Keratinocyte (primary cell): ENCODE data around the gene DOP1A.

ENCODE experiments used
- EZH2 ChIP-seq: IDR thresholded peaks from one replicate; pipeline ENCODE4 v1.6.1; 2012; ENCODE audit warnings: inconsistent platforms, mild to moderate bottlenecking, low read length, moderate library complexity
- TF ChIP-seq, protein P1 (sequence below), 3 experiments: IDR thresholded peaks in 1 of 3; conservative IDR thresholded peaks in 1 of 3; optimal IDR thresholded peaks in 1 of 3; 2 replicates in 2 of 3; 3 replicates in 1 of 3; pipeline versions ENCODE3 to v1.5.1; 2011; ENCODE audit warnings: low read length in 3 of 3, mild to moderate bottlenecking in 3 of 3, moderate library complexity in 2 of 3, control low read depth in 1 of 3, inconsistent platforms in 1 of 3; ENCODE audit not compliant: insufficient read depth in 2 of 3; ENCODE audit errors: extremely low read depth in 1 of 3

DNA sequence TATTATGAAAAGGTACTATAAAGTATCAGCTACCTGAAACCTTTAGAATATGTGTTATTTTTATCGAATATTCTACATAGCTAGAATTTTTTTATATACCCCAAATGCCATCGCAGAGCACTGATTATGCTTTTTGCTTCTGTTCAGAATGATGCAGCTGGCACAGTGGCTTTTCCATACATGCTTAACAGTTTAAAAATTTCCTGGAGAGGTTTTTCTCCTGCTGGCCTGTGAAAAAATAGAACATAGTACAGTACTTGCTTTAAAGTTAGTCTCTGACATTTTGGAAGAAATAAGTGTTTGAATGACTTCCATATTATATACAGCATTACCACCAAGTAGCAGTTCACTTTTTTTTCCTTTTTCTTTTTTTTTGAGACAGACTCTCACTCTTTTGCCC is 5.3 kb downstream of the DOP1A start:
- TF ChIP-seq, protein P1, sequence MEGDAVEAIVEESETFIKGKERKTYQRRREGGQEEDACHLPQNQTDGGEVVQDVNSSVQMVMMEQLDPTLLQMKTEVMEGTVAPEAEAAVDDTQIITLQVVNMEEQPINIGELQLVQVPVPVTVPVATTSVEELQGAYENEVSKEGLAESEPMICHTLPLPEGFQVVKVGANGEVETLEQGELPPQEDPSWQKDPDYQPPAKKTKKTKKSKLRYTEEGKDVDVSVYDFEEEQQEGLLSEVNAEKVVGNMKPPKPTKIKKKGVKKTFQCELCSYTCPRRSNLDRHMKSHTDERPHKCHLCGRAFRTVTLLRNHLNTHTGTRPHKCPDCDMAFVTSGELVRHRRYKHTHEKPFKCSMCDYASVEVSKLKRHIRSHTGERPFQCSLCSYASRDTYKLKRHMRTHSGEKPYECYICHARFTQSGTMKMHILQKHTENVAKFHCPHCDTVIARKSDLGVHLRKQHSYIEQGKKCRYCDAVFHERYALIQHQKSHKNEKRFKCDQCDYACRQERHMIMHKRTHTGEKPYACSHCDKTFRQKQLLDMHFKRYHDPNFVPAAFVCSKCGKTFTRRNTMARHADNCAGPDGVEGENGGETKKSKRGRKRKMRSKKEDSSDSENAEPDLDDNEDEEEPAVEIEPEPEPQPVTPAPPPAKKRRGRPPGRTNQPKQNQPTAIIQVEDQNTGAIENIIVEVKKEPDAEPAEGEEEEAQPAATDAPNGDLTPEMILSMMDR (optimal IDR thresholded peaks at IDR 0.05 in 1 of 3, IDR thresholded peaks at IDR 0.05 in 1 of 3, conservative IDR thresholded peaks at IDR 0.05 in 1 of 3; ENCODE audit: extremely low read depth in 1 of 3, insufficient read depth in 2 of 3, low read length in 3 of 3), result no peak
- TF ChIP-seq EZH2, result no peak
